ENCODE results near the gene TASP1. TPM values are rescaled to one million over a fixed set of nuclear protein-coding genes. Genes with fewer than 3 reads are reported as not detected.

TASP1 gene
- total RNA-seq, 1 experiment from 2014 or later, result 9.5 TPM

- H3K4me3 Mint-ChIP-seq, result no peak overlapping the region
- no peak overlapping the region for H4K91ac ChIP-seq (ENCODE audit: insufficient read length, low read depth, low read length)
Observed at GRCh38 chr20:13515291-13515690, 123.4 kb downstream of the TASP1 start.

More at GRCh38 chr20:13515291-13515690, 123.4 kb downstream of the TASP1 start:
- Histone ChIP-seq H3K4ac (ENCODE audit: low read depth, low read length) (no peak overlapping the region), H3K79me2 (ENCODE audit: insufficient read depth, low read length) (no peaks in the 10 kb centered on the region), H4K8ac (replicated peaks; ENCODE audit: insufficient read length, low read depth, low read length) (no peak overlapping the region), H3K18ac (ENCODE audit: insufficient read length, low read depth, low read length) (no peak overlapping the region), H3K9ac (ENCODE audit: extremely low read depth, insufficient read length, low read length) (no peak overlapping the region), H2BK120ac (ENCODE audit: low read depth, low read length, poor library complexity, severe bottlenecking) (no peak overlapping the region), H3K23me2 (ENCODE audit: insufficient read length, low read depth, low read length, poor library complexity, severe bottlenecking) (no peaks in the 10 kb centered on the region), H3K27ac (ENCODE audit: insufficient read length, low read depth, low read length) (no peak overlapping the region), H4K5ac (ENCODE audit: insufficient read length, low read depth, low read length) (no peak overlapping the region), H3K9me3 (ENCODE audit: control insufficient read depth, low read depth, low read length) (no peaks in the 10 kb centered on the region), H4K20me1 (ENCODE audit: control insufficient read depth, insufficient read depth, insufficient read length) (no peaks in the 10 kb centered on the region), H3T11ph (ENCODE audit: low read length) (no peak overlapping the region), H2BK20ac (ENCODE audit: low read depth, low read length, poor library complexity, severe bottlenecking) (no peak overlapping the region), H3K14ac (ENCODE audit: insufficient read depth, low read length) (no peak overlapping the region), H2BK5ac (ENCODE audit: insufficient read length, low read length) (no peak overlapping the region), H3K4me2 (ENCODE audit: insufficient read depth, insufficient read length, low read length) (no peak overlapping the region), H2AFZ (ENCODE audit: low read length) (no peak overlapping the region), H3K23ac (ENCODE audit: insufficient read length, low read depth, low read length) (no peak overlapping the region), H3K27me3 (ENCODE audit: insufficient read depth, low read length) (no peaks in the 10 kb centered on the region), H3K56ac (ENCODE audit: insufficient read length, low read depth, low read length) (no peak overlapping the region), H2BK15ac (ENCODE audit: low read depth, low read length) (no peak overlapping the region), H3K4me1 (ENCODE audit: insufficient read depth, low read length) (no peaks in the 10 kb centered on the region), H3K79me1 (ENCODE audit: insufficient read depth, low read depth, low read length, poor library complexity, severe bottlenecking) (no peaks in the 10 kb centered on the region), H2BK12ac (ENCODE audit: insufficient read length, low read depth, low read length) (no peak overlapping the region), H2AK5ac (ENCODE audit: insufficient read length, low read length) (no peak overlapping the region)
- no peak for DNase-seq
- H3K27ac Mint-ChIP-seq, result no peak overlapping the region
- TF ChIP-seq CTCF (conservative IDR thresholded peaks at IDR 0.05), result no peak
- H3K36me3 Mint-ChIP-seq (ENCODE audit: insufficient read depth in 1 of 3, low read depth in 3 of 3), result peaks cover 12 to 14% (median 14%) of the 10 kb centered on the region in 3 experiments
- peaks cover 4% of the 10 kb centered on the region in 2 experiments; a peak in 3 of 4 replicates for H3K4me1 Mint-ChIP-seq
- WGBS (ENCODE audit: extremely low coverage, insufficient read length, low lambda C conversion rate), result no CpG with 5 or more reads among the region's 1 CpG
- peaks cover 0 to 9% of the 10 kb centered on the region in 2 experiments; a peak in 3 of 5 replicates for H3K9me3 Mint-ChIP-seq
- H3K27me3 Mint-ChIP-seq (ENCODE audit: low read depth), result no peaks in the 10 kb centered on the region

All from H9 (cell line).